ENCODE results near the gene GPR150. TPM values are rescaled to one million over a fixed set of nuclear protein-coding genes. Genes with fewer than 3 reads are reported as not detected.
A peak's percentile ranks its signal among the peaks of the same experiment; 100 is the strongest.

Gene GPR150
- total RNA-seq, 4 donors from 2014 or later: 0.29 to 0.59 (median 0.29) TPM; not detected in 1

DNA sequence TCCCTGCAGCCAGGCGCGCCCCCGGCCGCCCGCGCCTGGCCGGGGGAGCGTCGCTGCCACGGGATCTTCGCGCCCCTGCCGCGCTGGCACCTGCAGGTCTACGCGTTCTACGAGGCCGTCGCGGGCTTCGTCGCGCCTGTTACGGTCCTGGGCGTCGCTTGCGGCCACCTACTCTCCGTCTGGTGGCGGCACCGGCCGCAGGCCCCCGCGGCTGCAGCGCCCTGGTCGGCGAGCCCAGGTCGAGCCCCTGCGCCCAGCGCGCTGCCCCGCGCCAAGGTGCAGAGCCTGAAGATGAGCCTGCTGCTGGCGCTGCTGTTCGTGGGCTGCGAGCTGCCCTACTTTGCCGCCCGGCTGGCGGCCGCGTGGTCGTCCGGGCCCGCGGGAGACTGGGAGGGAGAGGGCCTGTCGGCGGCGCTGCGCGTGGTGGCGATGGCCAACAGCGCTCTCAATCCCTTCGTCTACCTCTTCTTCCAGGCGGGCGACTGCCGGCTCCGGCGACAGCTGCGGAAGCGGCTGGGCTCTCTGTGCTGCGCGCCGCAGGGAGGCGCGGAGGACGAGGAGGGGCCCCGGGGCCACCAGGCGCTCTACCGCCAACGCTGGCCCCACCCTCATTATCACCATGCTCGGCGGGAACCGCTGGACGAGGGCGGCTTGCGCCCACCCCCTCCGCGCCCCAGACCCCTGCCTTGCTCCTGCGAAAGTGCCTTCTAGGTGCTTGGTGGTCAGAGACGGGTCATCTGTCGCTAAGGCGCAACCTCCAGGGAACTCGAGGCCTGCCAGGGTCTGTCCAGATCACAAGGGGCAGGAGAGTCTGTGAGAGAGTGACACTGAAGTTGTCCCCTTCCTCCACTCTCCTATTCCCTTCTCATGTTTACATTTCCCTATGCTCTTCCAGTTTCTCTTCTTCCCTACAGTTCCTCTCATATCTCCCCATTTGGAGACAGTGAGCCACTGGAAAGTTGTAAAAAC is 1.3 kb downstream of the GPR150 start:
- Histone ChIP-seq H3K4me1 (peaks cover 6 to 16% of the 10 kb centered on the region in 2 donors), H3K27me3 (no peaks in the 10 kb centered on the region), H3K36me3 (no peaks in the 10 kb centered on the region), H3K9me3 (no peaks in the 10 kb centered on the region), H3K4me3 (peak overlapping the region; percentile 58 to 73 (median 64)), H3K27ac (peak overlapping the region; percentile 29 to 70 (median 51))
- in situ Hi-C loops (cut with MboI; ENCODE audit: low sequenced_read_pairs in 4 of 4) (no loop called here), intact Hi-C loops (cut with DNase I; ENCODE audit: low total_unique reads) (loop anchor here (2.0 kb wide), 1 partner anchor 66 kb away; the partner anchor contains the start of genes ARSK and SKIC3)
- TF ChIP-seq CTCF (IDR thresholded peaks at IDR 0.05 in 4 of 5, conservative IDR thresholded peaks at IDR 0.05 in 1 of 5) (peak in 1 of 5 experiments; percentile 13), POLR2A (IDR thresholded peaks at IDR 0.05) (no peak)
- ATAC-seq (peak; percentile 71 to 73), DNase-seq (peak in 1 of 2 donors; percentile 31)

GRCh38 chr5:95621839-95622629 is 2.1 kb downstream of the GPR150 start:
- Histone ChIP-seq H3K9me3 (no peaks in the 10 kb centered on the region), H3K4me3 (peak overlapping the region in 3 of 4 donors; percentile 58 to 73 (median 60)), H3K27me3 (no peaks in the 10 kb centered on the region), H3K27ac (no peak overlapping the region), H3K4me1 (peaks cover 6 to 16% of the 10 kb centered on the region in 2 donors), H3K36me3 (no peaks in the 10 kb centered on the region)
- no peak for TF ChIP-seq CTCF (IDR thresholded peaks at IDR 0.05 in 4 of 5, conservative IDR thresholded peaks at IDR 0.05 in 1 of 5)
- no peak for TF ChIP-seq POLR2A (IDR thresholded peaks at IDR 0.05)
- DNase-seq: no peak
- intact Hi-C loops (cut with DNase I; ENCODE audit: low total_unique reads): loop anchor here (2.0 kb wide), 1 partner anchor 67 kb away; the partner anchor contains the start of genes ARSK and SKIC3
- ATAC-seq: no peak
- in situ Hi-C loops (cut with MboI; ENCODE audit: low sequenced_read_pairs in 4 of 4): no loop called here

GRCh38 chr5:95623706-95624105 is 3.8 kb downstream of the GPR150 start:
- TF ChIP-seq POLR2A (IDR thresholded peaks at IDR 0.05) (no peak), CTCF (IDR thresholded peaks at IDR 0.05 in 4 of 5, conservative IDR thresholded peaks at IDR 0.05 in 1 of 5) (no peak)
- H3K27me3 ChIP-seq: no peaks in the 10 kb centered on the region
- ATAC-seq (no peak), DNase-seq (no peak)
- H3K27ac ChIP-seq: no peak overlapping the region
- no peaks in the 10 kb centered on the region for H3K36me3 ChIP-seq
- in situ Hi-C loops (cut with MboI; ENCODE audit: low sequenced_read_pairs in 4 of 4): no loop called here
- H3K4me1 ChIP-seq: peaks cover 6 to 16% of the 10 kb centered on the region in 2 donors
- no peaks in the 10 kb centered on the region for H3K9me3 ChIP-seq
- intact Hi-C loops (cut with DNase I; ENCODE audit: low total_unique reads): no loop called here
- H3K4me3 ChIP-seq: no peak overlapping the region

GRCh38 chr5:95624368-95624767 is 4.5 kb downstream of the GPR150 start:
- no peaks in the 10 kb centered on the region for H3K36me3 ChIP-seq
- H3K4me3 ChIP-seq: no peak overlapping the region
- intact Hi-C loops (cut with DNase I; ENCODE audit: low total_unique reads): no loop called here
- H3K27me3 ChIP-seq: no peaks in the 10 kb centered on the region
- no peaks in the 10 kb centered on the region for H3K9me3 ChIP-seq
- no peak for TF ChIP-seq POLR2A (IDR thresholded peaks at IDR 0.05)
- TF ChIP-seq CTCF (IDR thresholded peaks at IDR 0.05 in 4 of 5, conservative IDR thresholded peaks at IDR 0.05 in 1 of 5): no peak
- no peak overlapping the region for H3K27ac ChIP-seq
- peaks cover 5 to 16% of the 10 kb centered on the region in 2 donors for H3K4me1 ChIP-seq
- DNase-seq (no peak), ATAC-seq (no peak)
- in situ Hi-C loops (cut with MboI; ENCODE audit: low sequenced_read_pairs in 4 of 4): no loop called here

Data from gastrocnemius medialis (tissue), 4 donors.